Smooth muscle cell of the brain vasculature (primary cell): Measurements from ENCODE around the gene YIF1B.

Experiments
- DNase-seq: peaks from one replicate; pipeline ENCODE4 v3.0.0-alpha.2; 2012; ENCODE audit warnings: low read depth, low spot score

The YIF1B gene

DNA sequence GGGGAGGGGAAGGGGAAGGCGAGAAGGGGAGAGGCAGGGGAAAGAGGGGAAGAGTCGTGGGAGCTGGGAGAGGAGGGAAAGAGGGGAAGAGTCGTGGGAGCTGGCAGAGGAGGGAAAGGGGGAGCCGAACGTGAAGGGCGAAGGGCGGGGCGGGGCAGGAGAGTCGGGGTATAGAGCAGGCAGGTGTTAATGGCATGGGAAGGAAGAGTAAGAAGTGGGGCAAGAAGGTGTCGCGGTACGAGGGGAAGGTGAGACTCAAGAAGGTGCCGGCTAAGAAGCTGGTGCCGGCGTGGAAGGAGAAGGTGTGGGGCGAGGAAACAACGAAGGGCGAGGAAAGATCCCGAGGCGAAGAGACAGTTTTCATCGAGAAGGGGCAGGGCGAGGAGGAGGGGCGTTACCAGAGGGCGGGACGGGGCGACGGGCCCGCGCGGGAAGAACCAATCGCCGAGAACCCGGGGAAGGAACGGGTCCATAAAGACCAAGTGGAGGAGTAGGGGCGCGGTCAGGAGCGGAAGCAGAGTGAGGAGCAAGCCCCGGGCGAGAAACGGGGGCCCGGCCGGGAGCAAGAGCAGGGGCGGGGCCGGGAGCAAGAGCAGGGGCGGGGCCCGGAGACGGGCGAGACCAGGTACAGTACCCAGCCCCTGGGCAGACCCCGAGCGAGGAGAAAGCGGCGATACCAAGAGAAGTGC, 20.3 kb upstream of the YIF1B start:
- DNase-seq: peak; percentile 82

DNA sequence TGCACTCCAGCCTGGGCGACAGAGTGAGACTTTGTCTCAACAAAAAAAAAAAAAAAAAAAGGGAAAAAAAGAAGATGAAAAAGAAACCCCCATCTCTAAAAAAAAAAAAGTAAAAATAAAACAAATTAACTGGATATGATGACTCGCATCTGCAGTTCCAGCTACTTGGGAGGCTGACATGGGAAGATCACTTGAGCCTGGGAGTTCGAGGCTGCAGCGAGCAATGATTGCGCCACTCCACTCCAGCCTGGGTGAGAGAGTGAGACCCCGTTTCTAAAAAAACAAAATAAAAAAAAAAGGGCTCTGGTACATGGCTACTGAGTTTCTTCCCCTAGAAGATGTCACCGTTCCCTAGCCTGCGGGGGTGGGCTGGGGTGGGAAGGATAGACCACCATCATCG, 17.5 kb upstream of the YIF1B start:
- DNase-seq: no peak

DNA sequence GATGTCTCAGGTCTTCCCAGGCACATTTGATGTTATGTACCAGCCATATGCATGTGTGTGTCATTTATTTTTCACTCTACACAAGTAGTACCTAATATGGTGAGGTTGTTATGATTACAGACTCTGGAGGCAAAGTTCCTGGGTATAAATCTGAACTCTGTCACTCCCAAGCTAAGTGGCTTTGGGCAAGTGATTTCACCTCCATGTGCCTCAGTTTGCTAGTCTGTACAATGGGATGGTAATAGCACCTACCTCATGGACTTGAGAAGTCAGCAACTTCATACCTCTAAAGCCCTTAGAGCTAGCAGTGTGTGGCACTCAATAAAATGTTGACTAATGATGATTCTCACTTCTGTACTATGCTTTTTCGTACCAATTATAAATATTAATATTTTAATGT, 16.0 kb upstream of the YIF1B start:
- no peak for DNase-seq

DNA sequence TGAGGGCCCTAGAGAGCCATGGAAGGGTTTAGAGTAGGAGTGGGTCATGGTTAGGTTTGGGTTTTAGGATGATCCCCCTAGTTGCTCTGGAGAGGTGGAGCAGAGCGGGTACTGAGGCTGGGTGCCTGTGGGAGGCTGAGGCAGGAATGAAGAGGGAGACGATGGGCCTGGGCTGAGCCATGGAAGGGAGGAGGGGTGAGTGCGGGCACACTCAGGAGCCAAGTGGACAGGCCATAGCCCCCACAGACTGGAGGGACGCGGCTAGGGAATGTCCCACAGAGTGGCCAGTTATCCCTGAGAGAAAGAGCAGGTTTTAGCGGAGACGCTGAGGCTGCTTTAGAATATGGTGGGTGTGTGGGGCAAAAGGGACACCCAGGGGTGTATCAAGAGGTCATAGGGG, 13.9 kb upstream of the YIF1B start:
- no peak for DNase-seq

DNA sequence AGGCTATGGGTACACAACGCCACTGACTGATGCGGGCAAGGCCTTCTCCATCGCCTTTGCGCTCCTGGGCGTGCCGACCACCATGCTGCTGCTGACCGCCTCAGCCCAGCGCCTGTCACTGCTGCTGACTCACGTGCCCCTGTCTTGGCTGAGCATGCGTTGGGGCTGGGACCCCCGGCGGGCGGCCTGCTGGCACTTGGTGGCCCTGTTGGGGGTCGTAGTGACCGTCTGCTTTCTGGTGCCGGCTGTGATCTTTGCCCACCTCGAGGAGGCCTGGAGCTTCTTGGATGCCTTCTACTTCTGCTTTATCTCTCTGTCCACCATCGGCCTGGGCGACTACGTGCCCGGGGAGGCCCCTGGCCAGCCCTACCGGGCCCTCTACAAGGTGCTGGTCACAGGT, 10.8 kb upstream of the YIF1B start:
- no peak for DNase-seq

DNA sequence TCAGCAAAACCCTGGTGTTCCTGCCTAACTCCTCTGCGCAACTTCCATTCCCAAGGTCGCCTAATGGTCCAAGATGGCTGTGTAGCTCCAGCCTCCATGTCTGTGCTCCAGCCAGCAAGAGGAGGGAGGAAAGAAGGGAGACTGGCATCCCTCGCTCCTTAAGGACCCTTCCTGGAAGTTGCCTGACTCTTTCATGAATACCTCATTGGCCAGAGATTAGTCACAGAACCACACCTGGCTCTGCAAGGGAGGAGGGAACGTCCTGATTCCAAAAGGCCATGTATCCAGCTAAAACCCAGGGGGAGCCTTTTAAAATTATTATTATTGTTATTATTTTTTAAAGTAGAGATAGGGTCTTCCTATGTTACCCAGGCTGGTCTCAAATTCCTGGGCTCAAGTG, 8.7 kb upstream of the YIF1B start:
- DNase-seq: no peak

DNA sequence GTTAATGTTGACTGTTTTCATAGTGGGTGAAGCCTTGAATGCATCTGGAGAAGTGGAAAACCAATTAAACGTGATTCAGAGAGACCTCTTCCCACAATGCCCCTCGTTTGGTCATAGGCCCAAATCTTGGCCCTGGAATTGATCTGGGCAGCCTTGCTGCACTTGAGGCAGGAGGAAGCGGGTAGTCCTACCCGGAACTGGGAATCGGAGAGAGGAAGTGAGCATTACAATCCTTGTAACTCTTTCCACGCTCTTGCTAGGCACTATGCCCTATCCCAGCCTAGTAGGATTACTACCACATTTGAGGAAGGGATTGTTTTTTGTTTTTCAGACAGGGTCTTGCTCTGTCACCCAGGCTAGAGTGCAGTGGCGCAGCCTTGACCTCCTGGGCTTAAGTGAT, 7.5 kb upstream of the YIF1B start:
- DNase-seq: no peak

DNA sequence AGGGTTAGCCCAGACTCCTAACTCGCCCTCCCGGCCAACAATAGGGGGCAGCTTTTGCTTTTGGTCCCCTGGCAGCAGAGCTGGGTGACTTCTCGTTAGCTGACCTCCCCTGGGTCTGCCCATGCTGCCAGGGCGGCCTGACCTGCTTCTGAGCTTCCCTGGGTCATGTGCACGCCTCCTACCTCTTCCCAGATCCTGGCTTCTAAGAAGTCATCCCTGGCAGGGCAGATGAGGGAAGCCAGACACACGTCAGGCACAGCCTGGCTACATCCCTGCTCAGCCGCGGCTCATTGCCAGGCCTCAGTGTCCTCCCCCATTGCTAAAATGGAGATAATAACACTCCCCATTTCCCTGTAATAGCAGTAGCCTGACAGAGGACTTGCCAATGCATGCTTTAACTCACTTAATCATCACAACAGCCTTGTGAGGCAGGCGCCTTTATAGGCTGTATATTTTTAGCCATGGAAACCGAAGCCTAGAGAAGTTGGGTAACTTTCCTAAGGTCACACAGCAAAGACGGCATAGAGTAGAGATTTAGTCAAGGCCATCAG, 6.0 kb upstream of the YIF1B start:
- DNase-seq: no peak

DNA sequence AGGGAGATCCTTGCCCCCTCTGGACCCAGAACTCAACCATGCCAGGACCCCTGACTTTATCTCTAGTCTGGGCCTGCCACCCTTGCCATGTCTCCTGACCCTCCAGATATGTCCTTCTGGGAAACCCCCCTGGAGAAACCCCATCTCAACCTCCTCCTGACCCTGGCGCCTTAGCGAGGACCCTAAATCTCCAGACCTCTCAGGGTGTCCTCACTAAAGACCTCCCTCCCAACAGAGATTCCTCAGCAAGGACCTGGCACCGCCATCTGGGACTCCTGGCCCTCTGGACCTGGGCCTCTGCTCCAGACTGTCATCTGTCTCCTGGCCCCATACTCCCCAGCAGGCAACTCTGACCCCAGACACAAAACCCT, 5.2 kb upstream of the YIF1B start:
- DNase-seq: no peak

DNA sequence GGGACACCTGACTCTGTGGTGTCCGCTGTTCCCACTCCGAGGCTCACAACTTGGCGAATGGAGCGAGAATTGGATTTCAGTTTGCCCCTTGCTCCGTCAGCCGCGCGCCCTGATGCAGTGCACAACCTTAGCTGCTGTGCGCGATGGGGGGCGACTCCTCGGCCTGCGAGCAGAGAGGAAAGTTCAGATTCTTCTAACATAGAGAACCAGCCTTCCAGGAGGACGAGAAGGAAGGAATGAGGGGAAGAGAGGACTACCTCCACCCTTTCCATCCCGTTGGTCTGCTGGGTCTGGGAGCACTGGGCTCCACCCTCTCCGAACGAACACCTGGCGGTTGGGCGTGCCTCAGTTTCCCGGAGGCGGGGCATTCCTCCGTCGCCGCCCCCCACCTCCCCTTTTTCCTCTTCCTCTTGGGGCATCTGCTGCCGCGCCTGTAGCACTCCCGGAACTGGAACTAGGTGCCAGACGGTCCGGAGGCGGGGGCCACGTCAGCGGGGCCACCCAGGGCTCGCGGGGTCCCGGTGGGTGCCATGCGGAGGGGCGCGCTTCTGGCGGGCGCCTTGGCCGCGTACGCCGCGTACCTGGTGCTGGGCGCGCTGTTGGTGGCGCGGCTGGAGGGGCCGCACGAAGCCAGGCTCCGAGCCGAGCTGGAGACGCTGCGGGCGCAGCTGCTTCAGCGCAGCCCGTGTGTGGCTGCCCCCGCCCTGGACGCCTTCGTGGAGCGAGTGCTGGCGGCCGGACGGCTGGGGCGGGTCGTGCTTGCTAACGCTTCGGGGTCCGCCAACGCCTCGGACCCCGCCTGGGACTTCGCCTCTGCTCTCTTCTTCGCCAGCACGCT, 3.9 kb upstream of the YIF1B start, which contains the start of gene KCNK6:
TSS of gene KCNK6 (plus strand) at position 425 of the 838 bp plus-strand sequence. CDS start at position 531, 106 bp downstream.
- DNase-seq: no peak

DNA sequence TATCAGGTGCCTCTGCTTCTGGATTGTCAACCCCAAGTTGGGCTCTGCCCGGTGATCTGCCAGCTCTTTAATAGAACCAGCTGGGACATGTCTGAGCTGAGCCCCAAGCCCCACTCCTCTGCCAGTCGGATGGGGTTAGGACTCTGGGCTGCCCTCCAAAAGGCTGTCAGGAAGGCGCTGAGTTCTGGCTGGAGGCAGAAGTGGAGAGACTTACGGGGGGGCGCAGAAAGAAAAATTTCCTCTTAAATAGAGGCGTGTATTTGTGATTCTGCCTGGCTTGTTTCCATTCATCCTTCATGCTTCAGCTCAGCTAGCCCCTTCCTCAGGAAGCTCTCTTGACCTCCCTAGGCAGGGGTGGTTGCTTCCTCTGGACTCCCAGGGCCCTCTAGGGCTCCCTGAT, 2.9 kb upstream of the YIF1B start:
- no peak for DNase-seq

DNA sequence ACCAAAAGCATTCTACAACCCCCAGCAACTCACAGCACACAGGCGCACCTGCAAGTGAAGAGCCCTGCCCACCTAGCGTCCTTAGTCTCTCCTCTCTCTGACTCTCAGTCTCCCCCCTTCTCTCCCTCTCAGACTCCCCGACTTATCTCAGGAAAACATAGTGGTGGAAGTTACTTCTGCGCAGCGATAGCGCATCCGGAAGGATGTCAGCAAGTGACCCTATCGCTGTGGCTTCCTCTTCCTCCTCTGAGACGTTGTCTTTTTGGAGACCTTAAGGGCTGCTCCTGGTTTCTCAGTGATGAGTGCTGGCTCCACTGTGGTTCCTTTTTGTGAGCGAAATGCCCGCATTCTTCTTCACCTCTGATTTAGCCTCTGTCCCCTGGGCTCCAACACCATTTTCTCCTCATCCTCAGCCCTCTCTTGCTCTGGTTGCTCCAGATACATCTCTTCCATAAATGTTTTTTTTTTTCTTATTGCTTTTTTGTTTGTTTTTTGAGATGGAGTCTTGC, 1.4 kb upstream of the YIF1B start:
- no peak for DNase-seq

DNA sequence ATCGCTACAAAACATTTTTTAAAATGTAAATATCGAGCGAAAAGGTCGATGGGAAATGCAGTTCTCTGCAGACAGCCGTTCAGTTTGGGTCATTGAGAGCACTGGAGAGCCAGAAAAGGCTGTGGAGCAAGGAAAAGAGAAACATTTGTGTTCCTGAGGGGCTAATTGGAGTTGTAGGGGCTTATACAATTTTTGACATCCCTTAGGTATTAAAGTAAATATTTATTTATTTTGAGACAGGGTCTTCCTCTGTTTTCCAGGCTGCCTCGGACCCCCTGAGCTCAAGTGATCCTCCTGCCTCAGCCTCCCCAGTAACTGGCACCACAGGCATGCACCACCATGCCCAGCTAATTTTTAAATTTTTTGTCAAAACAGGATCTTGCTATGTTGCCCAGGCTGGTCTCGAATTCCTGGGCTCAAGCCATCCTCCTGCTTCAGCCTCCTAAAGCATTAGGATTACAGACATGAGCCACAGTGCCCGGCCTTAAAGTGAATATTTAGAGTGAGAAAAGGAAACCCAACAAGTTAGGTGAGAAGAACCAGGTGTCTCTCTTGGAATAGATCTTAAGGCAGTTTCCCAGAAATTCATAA, 825 bp upstream of the YIF1B start:
- DNase-seq: no peak

DNA sequence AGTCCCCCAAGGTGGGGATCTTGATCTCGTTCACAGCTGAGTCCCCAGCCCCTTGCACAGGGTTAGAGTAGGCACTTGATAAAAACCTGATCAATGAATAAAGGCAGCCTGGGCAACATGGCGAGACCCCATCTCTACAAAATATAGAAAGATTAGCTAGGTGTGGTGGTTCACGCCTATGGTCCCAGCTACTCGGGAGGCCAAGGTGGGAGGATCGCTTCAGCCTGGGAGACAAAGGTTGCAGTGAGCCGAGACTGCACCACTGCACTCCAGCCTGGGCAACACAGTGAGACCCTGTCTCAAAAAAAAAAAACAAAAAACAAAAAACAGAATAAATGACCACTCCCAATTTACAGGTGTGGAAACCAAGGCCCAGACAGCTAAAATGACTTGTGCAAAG, 4.8 kb downstream of the YIF1B start:
- DNase-seq: no peak

DNA sequence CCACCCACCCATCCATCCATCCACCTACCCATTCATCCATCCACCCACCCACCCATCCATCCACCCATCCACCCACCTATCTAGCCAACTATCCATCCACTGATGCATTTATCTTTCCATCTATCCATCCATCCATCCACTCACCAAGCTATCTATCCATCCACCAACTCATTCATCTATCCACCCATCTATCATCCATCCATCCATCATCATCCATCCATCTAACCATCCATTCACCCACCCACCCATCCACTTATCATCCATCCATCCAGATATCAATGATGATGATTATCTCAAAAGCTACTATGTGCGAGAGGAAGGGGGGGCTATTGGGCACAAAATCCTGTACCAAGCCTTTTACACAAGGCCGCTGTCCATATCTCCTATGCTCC, 5.5 kb downstream of the YIF1B start:
- DNase-seq: no peak

DNA sequence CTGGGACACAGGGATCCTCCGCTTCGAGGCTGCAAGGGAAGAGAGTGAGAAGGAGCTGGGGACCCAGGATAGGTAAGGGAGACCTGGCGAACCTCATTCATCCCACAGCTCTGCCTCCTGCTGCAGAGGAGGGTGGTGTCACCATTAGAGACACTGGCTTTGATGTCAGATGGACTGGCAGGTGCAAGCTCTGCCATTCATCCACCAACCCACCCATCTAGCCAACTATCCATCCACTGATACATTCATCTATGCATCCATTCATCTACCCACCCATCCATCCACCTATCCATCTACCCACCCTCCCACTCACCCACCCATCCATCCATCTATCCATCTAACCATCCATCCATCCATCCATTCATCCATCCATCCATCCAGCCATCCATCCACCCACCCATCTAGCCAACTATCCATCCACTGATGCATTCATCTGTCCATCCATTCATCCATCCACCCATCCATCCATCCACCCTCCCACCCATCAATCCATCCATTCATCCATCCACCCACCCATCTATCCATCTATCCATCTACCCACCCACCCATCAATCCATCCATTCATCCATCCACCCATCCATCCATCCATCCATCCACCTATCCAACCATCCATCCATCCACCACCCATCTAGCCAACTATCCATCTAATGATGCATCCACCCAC, 6.0 kb downstream of the YIF1B start:
- DNase-seq: no peak

DNA sequence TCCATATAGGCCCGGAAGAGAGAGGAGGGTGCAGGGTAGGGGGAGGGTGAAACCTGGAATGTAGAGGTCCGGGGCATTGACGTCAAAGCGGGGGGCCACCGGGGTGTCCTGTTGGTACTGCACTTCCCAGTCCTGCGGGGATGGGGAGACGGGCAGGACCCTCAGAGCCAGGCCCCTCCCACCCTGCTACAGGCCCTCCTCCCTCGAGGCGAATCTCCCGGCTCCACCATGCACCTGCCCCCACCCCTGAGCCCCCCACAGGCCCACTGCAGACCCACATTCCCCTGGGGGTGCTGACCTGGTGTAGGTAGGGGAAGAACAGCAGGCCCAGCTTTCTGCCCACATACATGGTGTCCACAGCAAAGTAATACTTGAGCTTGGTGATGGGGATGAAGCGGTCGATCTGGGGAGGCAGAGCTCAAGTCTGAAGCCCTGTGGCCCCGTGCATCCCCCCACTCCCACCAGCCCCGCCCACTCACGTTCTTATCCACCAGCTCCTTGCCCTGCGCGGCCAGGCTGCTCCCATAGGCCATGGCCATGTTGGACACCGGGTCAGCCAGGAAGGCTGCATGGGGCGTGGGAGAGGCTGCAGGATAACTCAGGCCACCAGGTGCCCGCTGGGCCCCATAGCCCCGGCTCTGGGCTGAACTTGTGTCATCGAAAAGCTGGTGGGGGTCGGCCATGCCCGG, 6.7 kb downstream of the YIF1B start:
- no peak for DNase-seq

DNA sequence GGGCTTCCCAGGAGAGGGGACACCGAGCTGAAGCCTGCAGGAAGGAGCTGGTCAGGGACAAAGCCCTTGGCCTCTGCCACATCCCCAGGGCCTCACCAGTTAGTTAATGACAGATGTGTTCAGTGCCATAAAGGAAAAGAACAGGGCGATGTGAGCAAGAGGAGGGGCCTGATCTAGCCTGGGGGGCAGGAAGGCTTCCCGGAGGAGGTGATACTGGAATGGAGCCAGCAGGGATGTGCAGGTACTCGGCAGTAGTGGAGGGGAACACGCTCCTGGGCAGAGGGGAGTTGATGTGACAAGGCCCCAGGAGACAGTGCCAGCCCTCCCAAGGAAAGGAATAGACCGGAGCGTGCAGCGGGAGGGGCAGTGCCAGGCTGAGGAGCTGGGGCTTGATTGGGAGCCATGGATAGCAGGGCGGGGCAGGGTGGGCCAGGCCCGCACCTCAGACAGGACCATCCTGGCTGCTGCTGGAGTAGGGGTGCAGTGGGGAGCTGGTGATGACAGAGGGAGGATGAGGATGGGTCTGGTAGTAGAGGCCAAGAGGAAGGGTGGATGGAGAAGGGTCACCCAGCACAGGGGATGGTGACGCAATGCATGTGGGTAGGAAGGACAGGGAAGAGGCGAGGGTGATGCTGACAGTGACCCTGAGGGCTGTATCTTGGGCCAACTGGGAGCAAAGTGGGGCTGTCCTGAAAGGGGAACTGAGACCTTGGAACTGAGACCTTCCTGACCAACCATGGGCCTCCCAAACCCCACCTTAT, 7.6 kb downstream of the YIF1B start:
- DNase-seq: no peak

DNA sequence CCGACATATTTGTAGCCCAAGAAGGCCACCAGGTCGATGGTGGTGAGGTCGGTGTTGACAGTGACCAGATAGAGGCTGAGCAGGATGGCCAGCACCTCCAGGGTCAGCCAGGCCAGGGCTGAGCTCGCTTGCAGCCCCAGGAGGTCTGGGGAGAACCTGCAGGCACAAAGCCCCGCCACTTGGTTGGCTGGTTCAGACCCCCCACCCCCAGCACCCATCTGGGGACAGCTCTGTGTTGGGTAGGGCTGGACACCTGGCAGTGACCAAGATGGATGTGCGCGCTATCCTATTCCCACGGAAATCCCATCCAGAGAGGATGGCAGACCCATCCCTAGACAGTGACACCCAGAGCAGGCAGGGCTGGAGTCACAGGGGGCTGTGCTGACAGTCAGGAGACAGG, 8.2 kb downstream of the YIF1B start:
- DNase-seq: no peak

DNA sequence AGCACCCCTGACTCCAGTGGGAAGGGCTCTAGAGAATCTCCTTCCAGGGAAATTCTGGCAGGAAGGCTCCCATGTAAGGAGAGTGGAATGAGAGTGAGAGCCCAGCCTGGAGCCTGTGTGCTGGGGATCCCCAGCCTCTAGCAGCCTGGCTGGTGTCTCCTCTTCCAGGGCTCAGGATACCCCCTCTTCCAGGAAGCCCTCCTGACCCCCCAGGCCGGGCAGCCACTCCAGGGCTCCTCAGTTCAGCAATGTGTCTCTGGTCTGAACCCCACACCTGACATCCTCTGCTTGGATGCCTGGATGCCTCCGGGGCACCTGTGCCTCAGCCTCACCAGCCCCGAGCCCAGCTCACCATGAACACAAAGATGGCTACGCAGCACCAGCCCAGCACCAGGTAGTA, 8.7 kb downstream of the YIF1B start:
- DNase-seq: no peak

DNA sequence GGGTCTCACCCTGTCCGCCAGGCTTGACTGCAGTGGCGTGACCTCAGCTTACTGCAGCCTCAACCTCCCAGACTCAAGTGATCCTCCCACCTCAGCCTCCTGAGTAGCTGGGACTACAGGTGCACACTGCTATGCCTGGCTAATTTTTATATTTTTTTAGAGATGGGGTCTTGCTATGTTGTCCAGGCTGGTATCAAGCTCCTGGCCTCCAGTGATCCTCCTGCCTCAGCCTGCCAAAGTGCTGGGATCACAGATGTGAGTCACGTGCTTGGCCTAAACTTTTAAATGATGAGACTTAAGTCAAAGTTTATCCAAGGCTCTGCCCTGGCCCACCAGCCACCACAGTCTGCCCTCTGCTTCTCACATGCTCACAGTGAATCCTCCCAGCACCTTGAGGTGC, 9.5 kb downstream of the YIF1B start:
- DNase-seq: no peak
